ENCODE measurements around the gene DCHS1. TPM values are rescaled to one million over a fixed set of nuclear protein-coding genes. Genes with fewer than 3 reads are reported as not detected.

The DCHS1 gene
- total and polyA plus RNA-seq, 9 of the 15 experiments (the other 6 are each of a cell fraction or from before 2014, with no cell fraction given) = 0.04 to 0.49 (median 0.14) TPM; not detected in 2

DNA sequence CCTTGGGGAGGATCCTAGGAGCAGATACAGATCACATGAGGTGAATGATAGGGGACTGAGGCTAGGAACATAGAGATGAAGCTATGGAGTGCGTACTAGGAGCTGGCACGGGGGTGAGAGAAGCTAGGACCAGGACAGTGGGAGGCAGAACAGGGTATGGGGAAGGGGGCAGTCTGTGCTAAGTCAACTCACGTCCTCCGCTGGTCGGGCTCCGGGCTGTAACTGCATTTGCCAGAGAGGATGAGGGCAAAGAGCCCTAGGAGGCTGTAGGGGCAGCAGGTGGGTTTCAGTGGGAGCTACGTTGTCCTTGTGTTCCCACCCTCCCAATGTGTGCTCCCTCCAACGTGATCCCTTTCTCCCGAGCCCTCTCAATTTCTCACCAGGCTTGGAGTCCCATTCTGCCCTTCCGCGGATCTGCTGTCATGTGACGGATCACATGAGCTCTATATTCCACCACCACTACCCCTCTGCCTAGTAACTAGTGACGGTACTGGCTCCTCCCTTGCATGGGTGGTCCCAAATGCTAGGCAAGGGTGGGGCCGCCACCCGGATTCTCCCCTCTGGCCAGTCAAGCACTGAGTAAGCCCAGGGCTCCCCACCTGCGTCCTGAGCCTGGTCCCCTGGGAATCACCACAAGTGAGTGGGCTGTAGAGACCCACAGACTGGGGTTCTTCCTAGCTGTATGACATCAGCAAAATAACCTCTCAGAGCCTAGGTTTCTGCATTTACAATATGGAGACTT lies 36.4 kb downstream of the DCHS1 start, which contains the start of gene TPP1 (continued):
- TF ChIP-seq ETS1 (conservative IDR thresholded peaks at IDR 0.05; ENCODE audit: control insufficient read depth, low read depth, low read length) (peak; percentile 76; the same call in 1 of the 2 replicates), TEAD1 (CRISPR knock-in tag; IDR thresholded peaks at IDR 0.05) (no peak), RBM39 (optimal IDR thresholded peaks at IDR 0.05; ENCODE audit: low read depth, low read length) (no peak), ETS2 (tag; IDR thresholded peaks at IDR 0.05; ENCODE audit: borderline replicate concordance, poor library complexity, severe bottlenecking) (no peak), NCOA1 (IDR thresholded peaks at IDR 0.05; ENCODE audit: low read depth) (no peak), MED1 (CRISPR knock-in tag; IDR thresholded peaks at IDR 0.05; ENCODE audit: borderline replicate concordance) (peak; percentile 84; the same call in 1 of the 2 replicates), FOXJ3 (CRISPR knock-in tag; IDR thresholded peaks at IDR 0.05) (no peak), CBFA2T3 (IDR thresholded peaks at IDR 0.05) (no peak)
- TF ChIP-seq, protein P1, sequence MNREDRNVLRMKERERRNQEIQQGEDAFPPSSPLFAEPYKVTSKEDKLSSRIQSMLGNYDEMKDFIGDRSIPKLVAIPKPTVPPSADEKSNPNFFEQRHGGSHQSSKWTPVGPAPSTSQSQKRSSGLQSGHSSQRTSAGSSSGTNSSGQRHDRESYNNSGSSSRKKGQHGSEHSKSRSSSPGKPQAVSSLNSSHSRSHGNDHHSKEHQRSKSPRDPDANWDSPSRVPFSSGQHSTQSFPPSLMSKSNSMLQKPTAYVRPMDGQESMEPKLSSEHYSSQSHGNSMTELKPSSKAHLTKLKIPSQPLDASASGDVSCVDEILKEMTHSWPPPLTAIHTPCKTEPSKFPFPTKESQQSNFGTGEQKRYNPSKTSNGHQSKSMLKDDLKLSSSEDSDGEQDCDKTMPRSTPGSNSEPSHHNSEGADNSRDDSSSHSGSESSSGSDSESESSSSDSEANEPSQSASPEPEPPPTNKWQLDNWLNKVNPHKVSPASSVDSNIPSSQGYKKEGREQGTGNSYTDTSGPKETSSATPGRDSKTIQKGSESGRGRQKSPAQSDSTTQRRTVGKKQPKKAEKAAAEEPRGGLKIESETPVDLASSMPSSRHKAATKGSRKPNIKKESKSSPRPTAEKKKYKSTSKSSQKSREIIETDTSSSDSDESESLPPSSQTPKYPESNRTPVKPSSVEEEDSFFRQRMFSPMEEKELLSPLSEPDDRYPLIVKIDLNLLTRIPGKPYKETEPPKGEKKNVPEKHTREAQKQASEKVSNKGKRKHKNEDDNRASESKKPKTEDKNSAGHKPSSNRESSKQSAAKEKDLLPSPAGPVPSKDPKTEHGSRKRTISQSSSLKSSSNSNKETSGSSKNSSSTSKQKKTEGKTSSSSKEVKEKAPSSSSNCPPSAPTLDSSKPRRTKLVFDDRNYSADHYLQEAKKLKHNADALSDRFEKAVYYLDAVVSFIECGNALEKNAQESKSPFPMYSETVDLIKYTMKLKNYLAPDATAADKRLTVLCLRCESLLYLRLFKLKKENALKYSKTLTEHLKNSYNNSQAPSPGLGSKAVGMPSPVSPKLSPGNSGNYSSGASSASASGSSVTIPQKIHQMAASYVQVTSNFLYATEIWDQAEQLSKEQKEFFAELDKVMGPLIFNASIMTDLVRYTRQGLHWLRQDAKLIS (CRISPR knock-in tag; IDR thresholded peaks at IDR 0.05) = no peak
- TF ChIP-seq, protein P2, sequence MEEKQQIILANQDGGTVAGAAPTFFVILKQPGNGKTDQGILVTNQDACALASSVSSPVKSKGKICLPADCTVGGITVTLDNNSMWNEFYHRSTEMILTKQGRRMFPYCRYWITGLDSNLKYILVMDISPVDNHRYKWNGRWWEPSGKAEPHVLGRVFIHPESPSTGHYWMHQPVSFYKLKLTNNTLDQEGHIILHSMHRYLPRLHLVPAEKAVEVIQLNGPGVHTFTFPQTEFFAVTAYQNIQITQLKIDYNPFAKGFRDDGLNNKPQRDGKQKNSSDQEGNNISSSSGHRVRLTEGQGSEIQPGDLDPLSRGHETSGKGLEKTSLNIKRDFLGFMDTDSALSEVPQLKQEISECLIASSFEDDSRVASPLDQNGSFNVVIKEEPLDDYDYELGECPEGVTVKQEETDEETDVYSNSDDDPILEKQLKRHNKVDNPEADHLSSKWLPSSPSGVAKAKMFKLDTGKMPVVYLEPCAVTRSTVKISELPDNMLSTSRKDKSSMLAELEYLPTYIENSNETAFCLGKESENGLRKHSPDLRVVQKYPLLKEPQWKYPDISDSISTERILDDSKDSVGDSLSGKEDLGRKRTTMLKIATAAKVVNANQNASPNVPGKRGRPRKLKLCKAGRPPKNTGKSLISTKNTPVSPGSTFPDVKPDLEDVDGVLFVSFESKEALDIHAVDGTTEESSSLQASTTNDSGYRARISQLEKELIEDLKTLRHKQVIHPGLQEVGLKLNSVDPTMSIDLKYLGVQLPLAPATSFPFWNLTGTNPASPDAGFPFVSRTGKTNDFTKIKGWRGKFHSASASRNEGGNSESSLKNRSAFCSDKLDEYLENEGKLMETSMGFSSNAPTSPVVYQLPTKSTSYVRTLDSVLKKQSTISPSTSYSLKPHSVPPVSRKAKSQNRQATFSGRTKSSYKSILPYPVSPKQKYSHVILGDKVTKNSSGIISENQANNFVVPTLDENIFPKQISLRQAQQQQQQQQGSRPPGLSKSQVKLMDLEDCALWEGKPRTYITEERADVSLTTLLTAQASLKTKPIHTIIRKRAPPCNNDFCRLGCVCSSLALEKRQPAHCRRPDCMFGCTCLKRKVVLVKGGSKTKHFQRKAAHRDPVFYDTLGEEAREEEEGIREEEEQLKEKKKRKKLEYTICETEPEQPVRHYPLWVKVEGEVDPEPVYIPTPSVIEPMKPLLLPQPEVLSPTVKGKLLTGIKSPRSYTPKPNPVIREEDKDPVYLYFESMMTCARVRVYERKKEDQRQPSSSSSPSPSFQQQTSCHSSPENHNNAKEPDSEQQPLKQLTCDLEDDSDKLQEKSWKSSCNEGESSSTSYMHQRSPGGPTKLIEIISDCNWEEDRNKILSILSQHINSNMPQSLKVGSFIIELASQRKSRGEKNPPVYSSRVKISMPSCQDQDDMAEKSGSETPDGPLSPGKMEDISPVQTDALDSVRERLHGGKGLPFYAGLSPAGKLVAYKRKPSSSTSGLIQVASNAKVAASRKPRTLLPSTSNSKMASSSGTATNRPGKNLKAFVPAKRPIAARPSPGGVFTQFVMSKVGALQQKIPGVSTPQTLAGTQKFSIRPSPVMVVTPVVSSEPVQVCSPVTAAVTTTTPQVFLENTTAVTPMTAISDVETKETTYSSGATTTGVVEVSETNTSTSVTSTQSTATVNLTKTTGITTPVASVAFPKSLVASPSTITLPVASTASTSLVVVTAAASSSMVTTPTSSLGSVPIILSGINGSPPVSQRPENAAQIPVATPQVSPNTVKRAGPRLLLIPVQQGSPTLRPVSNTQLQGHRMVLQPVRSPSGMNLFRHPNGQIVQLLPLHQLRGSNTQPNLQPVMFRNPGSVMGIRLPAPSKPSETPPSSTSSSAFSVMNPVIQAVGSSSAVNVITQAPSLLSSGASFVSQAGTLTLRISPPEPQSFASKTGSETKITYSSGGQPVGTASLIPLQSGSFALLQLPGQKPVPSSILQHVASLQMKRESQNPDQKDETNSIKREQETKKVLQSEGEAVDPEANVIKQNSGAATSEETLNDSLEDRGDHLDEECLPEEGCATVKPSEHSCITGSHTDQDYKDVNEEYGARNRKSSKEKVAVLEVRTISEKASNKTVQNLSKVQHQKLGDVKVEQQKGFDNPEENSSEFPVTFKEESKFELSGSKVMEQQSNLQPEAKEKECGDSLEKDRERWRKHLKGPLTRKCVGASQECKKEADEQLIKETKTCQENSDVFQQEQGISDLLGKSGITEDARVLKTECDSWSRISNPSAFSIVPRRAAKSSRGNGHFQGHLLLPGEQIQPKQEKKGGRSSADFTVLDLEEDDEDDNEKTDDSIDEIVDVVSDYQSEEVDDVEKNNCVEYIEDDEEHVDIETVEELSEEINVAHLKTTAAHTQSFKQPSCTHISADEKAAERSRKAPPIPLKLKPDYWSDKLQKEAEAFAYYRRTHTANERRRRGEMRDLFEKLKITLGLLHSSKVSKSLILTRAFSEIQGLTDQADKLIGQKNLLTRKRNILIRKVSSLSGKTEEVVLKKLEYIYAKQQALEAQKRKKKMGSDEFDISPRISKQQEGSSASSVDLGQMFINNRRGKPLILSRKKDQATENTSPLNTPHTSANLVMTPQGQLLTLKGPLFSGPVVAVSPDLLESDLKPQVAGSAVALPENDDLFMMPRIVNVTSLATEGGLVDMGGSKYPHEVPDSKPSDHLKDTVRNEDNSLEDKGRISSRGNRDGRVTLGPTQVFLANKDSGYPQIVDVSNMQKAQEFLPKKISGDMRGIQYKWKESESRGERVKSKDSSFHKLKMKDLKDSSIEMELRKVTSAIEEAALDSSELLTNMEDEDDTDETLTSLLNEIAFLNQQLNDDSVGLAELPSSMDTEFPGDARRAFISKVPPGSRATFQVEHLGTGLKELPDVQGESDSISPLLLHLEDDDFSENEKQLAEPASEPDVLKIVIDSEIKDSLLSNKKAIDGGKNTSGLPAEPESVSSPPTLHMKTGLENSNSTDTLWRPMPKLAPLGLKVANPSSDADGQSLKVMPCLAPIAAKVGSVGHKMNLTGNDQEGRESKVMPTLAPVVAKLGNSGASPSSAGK (IDR thresholded peaks at IDR 0.05) = no peak

Measured in K562 (cell line).